Astrocyte (in vitro differentiated cells and primary cell): ENCODE measurements around the gene BCL2L1. TPM values are rescaled to one million over a fixed set of nuclear protein-coding genes. Genes with fewer than 3 reads are reported as not detected.

ENCODE experiments used
- DNase-seq: peaks from one replicate; pipeline ENCODE4 v3.0.0-alpha.2; 2010; ENCODE audit warnings: low read depth
- FAIRE-seq: peaks from 2 replicates; lab custom pipeline; 2011; peaks lifted over from hg19 to GRCh38; lab: Jason Lieb, UNC
- H2AFZ ChIP-seq: 2 replicates; pipeline ENCODE4 v1.6.0; 2012; ENCODE audit warnings: low read depth, low read length, inconsistent platforms
- H3K27ac ChIP-seq: 2 replicates; pipeline ENCODE4 v1.5.1; 2011; ENCODE audit warnings: low read depth, low read length, inconsistent platforms
- H3K27me3 ChIP-seq: 2 replicates; pipeline ENCODE4 v1.6.0; 2011; ENCODE audit warnings: low read length, inconsistent platforms; ENCODE audit not compliant: insufficient read depth
- H3K36me3 ChIP-seq: 2 replicates; pipeline ENCODE4 v1.5.1; 2011; ENCODE audit warnings: low read length, inconsistent platforms; ENCODE audit not compliant: insufficient read depth
- H3K4me1 ChIP-seq: 2 replicates; pipeline ENCODE4 v1.5.1; 2011; ENCODE audit warnings: low read length, inconsistent platforms; ENCODE audit not compliant: insufficient read depth
- H3K4me2 ChIP-seq: 2 replicates; pipeline ENCODE4 v1.6.0; 2012; ENCODE audit warnings: low read length, inconsistent platforms
- H3K4me3 ChIP-seq: 2 replicates; pipeline ENCODE4 v1.5.1; 2011; ENCODE audit warnings: low read depth, mild to moderate bottlenecking, low read length, inconsistent platforms; ENCODE audit not compliant: insufficient read depth
- H3K79me2 ChIP-seq: 2 replicates; pipeline ENCODE4 v1.6.0; 2012; ENCODE audit warnings: mild to moderate bottlenecking, low read length, inconsistent platforms; ENCODE audit not compliant: insufficient read depth
- H3K9ac ChIP-seq: 2 replicates; pipeline ENCODE4 v1.6.0; 2012; ENCODE audit warnings: mild to moderate bottlenecking, low read length, inconsistent platforms
- H3K9me3 ChIP-seq: 2 replicates; pipeline ENCODE4 v1.5.1; 2012; ENCODE audit warnings: low read depth, mild to moderate bottlenecking, low read length, inconsistent platforms; ENCODE audit not compliant: insufficient read depth
- H4K20me1 ChIP-seq: 2 replicates; pipeline ENCODE4 v1.6.0; 2012; ENCODE audit warnings: low read length, inconsistent platforms; ENCODE audit not compliant: insufficient read depth
- H3K27ac Mint-ChIP-seq: one replicate; pipeline ENCODE4 v1.8.0; 2021; ENCODE audit warnings: mild to moderate bottlenecking, mixed read lengths; ENCODE audit not compliant: unreplicated experiment
- H3K27me3 Mint-ChIP-seq: one replicate; pipeline ENCODE4 v1.8.0; 2021; ENCODE audit warnings: low read depth, mixed read lengths; ENCODE audit not compliant: unreplicated experiment
- H3K36me3 Mint-ChIP-seq: one replicate; pipeline ENCODE4 v1.8.0; 2021; ENCODE audit warnings: low read depth, mixed read lengths; ENCODE audit not compliant: unreplicated experiment
- H3K4me1 Mint-ChIP-seq: one replicate; pipeline ENCODE4 v1.8.0; 2021; ENCODE audit warnings: low read depth, mixed read lengths; ENCODE audit not compliant: unreplicated experiment
- H3K4me3 Mint-ChIP-seq: one replicate; pipeline ENCODE4 v1.8.0; 2021; ENCODE audit warnings: mild to moderate bottlenecking, moderate library complexity, mixed read lengths; ENCODE audit not compliant: unreplicated experiment
- H3K9me3 Mint-ChIP-seq: one replicate; pipeline ENCODE4 v1.8.0; 2021; ENCODE audit warnings: mild to moderate bottlenecking, mixed read lengths; ENCODE audit not compliant: unreplicated experiment
- EZH2 ChIP-seq: IDR thresholded peaks from 2 replicates; pipeline ENCODE4 v1.6.1; 2012; ENCODE audit warnings: mild to moderate bottlenecking, low read length, inconsistent platforms; ENCODE audit not compliant: insufficient read depth
- total RNA-seq: library from RNA; stranded (reverse); gene quantifications from 2 replicates; pipeline ENCODE4 v1.2.1, GENCODE V29; 2021
- TF ChIP-seq, protein P1 (sequence below): IDR thresholded peaks from 2 replicates; pipeline ENCODE4 v1.5.1; 2011; ENCODE audit warnings: low read depth, mild to moderate bottlenecking, inconsistent platforms, low read length, moderate library complexity; ENCODE audit not compliant: insufficient read depth

The BCL2L1 gene
- total RNA-seq, 1 donor from 2014 or later, result 149 TPM

DNA sequence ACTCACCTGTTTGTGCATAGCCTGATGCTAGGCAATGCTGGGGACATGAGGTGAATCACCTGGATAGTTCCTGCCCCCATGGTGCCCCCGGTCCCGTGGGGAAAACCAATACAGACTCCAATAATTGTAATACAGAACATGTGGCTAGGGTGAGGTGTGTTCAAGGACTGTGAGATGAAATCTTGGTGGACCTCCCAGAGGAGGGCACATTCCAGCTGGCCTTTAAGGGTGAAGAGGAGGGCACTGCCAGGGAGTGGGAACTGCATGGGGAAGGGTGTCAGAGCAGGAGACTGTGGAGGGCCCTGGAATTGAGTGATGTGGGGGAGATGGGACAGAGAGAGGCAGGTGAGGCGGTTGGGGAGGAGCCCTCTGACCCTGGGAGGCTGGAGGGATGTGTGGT, 82.4 kb downstream of the BCL2L1 start:
- Histone ChIP-seq H3K4me1 (no peaks in the 10 kb centered on the region), H3K9ac (no peak overlapping the region), H2AFZ (no peak overlapping the region), H3K79me2 (no peaks in the 10 kb centered on the region), H3K27ac (no peak overlapping the region), H3K36me3 (no peaks in the 10 kb centered on the region), H3K9me3 (no peaks in the 10 kb centered on the region), H3K4me3 (no peak overlapping the region), H3K27me3 (no peaks in the 10 kb centered on the region), H3K4me2 (no peak overlapping the region), H4K20me1 (no peaks in the 10 kb centered on the region)
- H3K27ac Mint-ChIP-seq, result no peak overlapping the region
- peaks cover 38% of the 10 kb centered on the region for H3K27me3 Mint-ChIP-seq
- no peaks in the 10 kb centered on the region for H3K4me1 Mint-ChIP-seq
- peaks cover 2% of the 10 kb centered on the region for H3K36me3 Mint-ChIP-seq
- peaks cover 2% of the 10 kb centered on the region for H3K9me3 Mint-ChIP-seq
- no peak for DNase-seq
- no peak for TF ChIP-seq EZH2
- TF ChIP-seq, protein P1, sequence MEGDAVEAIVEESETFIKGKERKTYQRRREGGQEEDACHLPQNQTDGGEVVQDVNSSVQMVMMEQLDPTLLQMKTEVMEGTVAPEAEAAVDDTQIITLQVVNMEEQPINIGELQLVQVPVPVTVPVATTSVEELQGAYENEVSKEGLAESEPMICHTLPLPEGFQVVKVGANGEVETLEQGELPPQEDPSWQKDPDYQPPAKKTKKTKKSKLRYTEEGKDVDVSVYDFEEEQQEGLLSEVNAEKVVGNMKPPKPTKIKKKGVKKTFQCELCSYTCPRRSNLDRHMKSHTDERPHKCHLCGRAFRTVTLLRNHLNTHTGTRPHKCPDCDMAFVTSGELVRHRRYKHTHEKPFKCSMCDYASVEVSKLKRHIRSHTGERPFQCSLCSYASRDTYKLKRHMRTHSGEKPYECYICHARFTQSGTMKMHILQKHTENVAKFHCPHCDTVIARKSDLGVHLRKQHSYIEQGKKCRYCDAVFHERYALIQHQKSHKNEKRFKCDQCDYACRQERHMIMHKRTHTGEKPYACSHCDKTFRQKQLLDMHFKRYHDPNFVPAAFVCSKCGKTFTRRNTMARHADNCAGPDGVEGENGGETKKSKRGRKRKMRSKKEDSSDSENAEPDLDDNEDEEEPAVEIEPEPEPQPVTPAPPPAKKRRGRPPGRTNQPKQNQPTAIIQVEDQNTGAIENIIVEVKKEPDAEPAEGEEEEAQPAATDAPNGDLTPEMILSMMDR, result no peak
- H3K4me3 Mint-ChIP-seq, result no peak overlapping the region
- no peak for FAIRE-seq

DNA sequence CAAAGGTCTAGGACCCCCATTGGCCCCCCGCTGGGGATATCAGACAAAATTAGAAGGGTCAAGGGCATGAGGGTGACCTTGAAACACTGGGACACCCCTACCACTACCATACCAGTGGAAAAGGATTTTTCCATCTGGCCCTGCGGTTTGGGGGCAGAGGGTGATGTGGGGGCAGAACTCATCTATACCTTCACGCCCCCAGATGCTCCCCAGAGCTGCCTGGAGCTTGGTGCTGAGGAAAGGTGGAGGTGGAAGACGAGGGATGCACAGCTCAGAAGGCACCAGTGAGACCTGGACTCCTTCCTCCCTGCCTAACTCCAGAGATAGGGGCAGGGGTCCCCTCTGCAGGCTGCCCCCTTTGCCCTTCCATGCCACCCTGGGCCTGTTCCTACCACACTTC, 83.9 kb downstream of the BCL2L1 start:
- H3K9ac ChIP-seq, result no peak overlapping the region
- no peak for TF ChIP-seq EZH2
- TF ChIP-seq, protein P1, result no peak
- H3K27ac ChIP-seq, result no peak overlapping the region
- no peaks in the 10 kb centered on the region for H3K4me1 ChIP-seq
- H3K27me3 ChIP-seq, result no peaks in the 10 kb centered on the region
- peaks cover 29% of the 10 kb centered on the region for H3K27me3 Mint-ChIP-seq
- peaks cover 2% of the 10 kb centered on the region for H3K9me3 Mint-ChIP-seq
- no peaks in the 10 kb centered on the region for H3K36me3 ChIP-seq
- H3K36me3 Mint-ChIP-seq, result peaks cover 2% of the 10 kb centered on the region
- FAIRE-seq, result no peak
- no peak overlapping the region for H3K4me3 ChIP-seq
- no peak overlapping the region for H3K27ac Mint-ChIP-seq
- no peaks in the 10 kb centered on the region for H3K4me1 Mint-ChIP-seq
- no peak overlapping the region for H3K4me3 Mint-ChIP-seq
- no peaks in the 10 kb centered on the region for H3K9me3 ChIP-seq
- no peaks in the 10 kb centered on the region for H4K20me1 ChIP-seq
- no peaks in the 10 kb centered on the region for H3K79me2 ChIP-seq
- H2AFZ ChIP-seq, result no peak overlapping the region
- no peak overlapping the region for H3K4me2 ChIP-seq
- DNase-seq, result no peak

DNA sequence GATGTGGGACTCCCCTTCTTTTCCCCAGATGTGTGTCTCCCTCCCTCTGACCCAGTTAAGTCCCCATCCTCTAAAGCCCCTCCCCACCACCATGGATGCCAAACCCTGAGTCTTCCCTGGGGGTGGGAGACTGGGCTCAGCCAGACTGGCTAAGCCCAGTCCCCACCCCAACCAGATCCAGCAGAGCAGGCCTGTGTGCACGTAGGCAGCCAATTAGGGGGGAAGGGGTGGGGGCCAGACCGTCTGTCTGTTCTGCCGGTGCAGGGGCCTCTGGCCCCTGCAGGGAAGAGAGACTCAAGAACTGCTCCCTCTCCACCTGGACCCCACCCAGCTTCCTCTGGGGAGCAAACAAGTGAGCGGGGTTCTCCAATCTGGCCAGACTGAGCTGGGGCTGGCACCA, 84.4 kb downstream of the BCL2L1 start:
- H3K27ac Mint-ChIP-seq, result no peak overlapping the region
- Histone ChIP-seq H3K27me3 (no peaks in the 10 kb centered on the region), H3K4me3 (no peak overlapping the region), H3K9ac (no peak overlapping the region), H3K79me2 (no peaks in the 10 kb centered on the region), H3K9me3 (no peaks in the 10 kb centered on the region), H3K36me3 (no peaks in the 10 kb centered on the region), H4K20me1 (no peaks in the 10 kb centered on the region), H2AFZ (no peak overlapping the region), H3K27ac (no peak overlapping the region), H3K4me2 (no peak overlapping the region), H3K4me1 (no peaks in the 10 kb centered on the region)
- TF ChIP-seq, protein P1, result no peak
- TF ChIP-seq EZH2, result no peak
- DNase-seq, result no peak
- no peak overlapping the region for H3K4me3 Mint-ChIP-seq
- H3K36me3 Mint-ChIP-seq, result peaks cover 2% of the 10 kb centered on the region
- no peaks in the 10 kb centered on the region for H3K4me1 Mint-ChIP-seq
- no peak for FAIRE-seq
- H3K9me3 Mint-ChIP-seq, result peaks cover 2% of the 10 kb centered on the region
- peaks cover 29% of the 10 kb centered on the region for H3K27me3 Mint-ChIP-seq
